Fibroblast of lung (primary cell): ENCODE data around the gene NTPCR.

Experiments used
- EZH2 ChIP-seq: IDR thresholded peaks from 2 replicates; pipeline ENCODE4 v1.5.1; 2012; ENCODE audit warnings: low read length, control low read depth, mild to moderate bottlenecking; ENCODE audit errors: missing control alignments
- TF ChIP-seq, protein P1 (sequence below), 2 donors: IDR thresholded peaks in 1 of 2; conservative IDR thresholded peaks in 1 of 2; 1 replicate in 1 of 2; 2 replicates in 1 of 2; pipeline ENCODE4 v1.5.1; 2011 to 2012; ENCODE audit warnings: low read length in 2 of 2, control low read depth in 1 of 2, inconsistent platforms in 1 of 2, low read depth in 1 of 2, mild to moderate bottlenecking in 1 of 2

DNA sequence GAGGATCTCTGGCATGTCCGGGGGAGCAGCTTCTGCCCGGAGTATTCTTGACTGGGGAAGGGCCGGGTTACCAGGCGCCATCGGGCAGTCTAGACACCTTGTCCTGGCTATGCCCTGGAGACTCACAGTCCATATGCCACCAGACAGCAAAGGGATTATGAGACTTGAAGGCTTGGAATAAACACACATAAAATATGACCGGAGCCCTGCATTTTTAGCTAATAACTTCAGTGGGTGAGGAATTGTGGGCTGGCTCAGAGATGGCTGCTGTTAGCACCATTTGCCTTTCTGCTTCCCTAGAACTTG, 15.5 kb downstream of the NTPCR start:
- TF ChIP-seq, protein P1, sequence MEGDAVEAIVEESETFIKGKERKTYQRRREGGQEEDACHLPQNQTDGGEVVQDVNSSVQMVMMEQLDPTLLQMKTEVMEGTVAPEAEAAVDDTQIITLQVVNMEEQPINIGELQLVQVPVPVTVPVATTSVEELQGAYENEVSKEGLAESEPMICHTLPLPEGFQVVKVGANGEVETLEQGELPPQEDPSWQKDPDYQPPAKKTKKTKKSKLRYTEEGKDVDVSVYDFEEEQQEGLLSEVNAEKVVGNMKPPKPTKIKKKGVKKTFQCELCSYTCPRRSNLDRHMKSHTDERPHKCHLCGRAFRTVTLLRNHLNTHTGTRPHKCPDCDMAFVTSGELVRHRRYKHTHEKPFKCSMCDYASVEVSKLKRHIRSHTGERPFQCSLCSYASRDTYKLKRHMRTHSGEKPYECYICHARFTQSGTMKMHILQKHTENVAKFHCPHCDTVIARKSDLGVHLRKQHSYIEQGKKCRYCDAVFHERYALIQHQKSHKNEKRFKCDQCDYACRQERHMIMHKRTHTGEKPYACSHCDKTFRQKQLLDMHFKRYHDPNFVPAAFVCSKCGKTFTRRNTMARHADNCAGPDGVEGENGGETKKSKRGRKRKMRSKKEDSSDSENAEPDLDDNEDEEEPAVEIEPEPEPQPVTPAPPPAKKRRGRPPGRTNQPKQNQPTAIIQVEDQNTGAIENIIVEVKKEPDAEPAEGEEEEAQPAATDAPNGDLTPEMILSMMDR (conservative IDR thresholded peaks at IDR 0.05 in 1 of 2, IDR thresholded peaks at IDR 0.05 in 1 of 2; ENCODE audit: low read depth in 1 of 2, low read length in 2 of 2) = no peak
- TF ChIP-seq EZH2 = no peak
